Measurements from ENCODE around the gene MTMR4. TPM values are rescaled to one million over a fixed set of nuclear protein-coding genes. Genes with fewer than 3 reads are reported as not detected.

MTMR4 gene
- total RNA-seq, 1 donor from 2014 or later, result 24.6 TPM

GRCh38 chr17:58517928-58518609 lies 3.6 kb upstream of the MTMR4 start:
- Histone ChIP-seq H3K4me3 (peak overlapping the region; percentile 74 to 86), H3K27ac (peak overlapping the region; percentile 93 to 98), H3K36me3 (peaks cover 0 to 7% of the 10 kb centered on the region in 2 donors), H3K4me1 (peaks cover 7 to 17% of the 10 kb centered on the region in 2 donors), H3K9me3 (no peaks in the 10 kb centered on the region), H3K27me3 (no peaks in the 10 kb centered on the region)
- TF ChIP-seq CTCF (IDR thresholded peaks at IDR 0.05), result no peak
- peak; percentile 100 for DNase-seq (ENCODE audit: low spot score in 2 of 2)
- intact Hi-C loops (cut with DNase I), result loop anchor here (1.0 to 5.0 kb wide), 13 partner anchors 69 to 1874 kb away; partner anchors contain the start of genes C17orf67, DGKE, DYNLL2 and MKS1

GRCh38 chr17:58517378-58517927 lies 3.0 kb upstream of the MTMR4 start:
- intact Hi-C loops (cut with DNase I), result loop anchor here (2.0 to 5.0 kb wide), 6 partner anchors 175 to 1875 kb away; partner anchors contain the start of genes C17orf67, DGKE, DYNLL2 and MKS1
- Histone ChIP-seq H3K4me3 (peak overlapping the region; percentile 65 to 74), H3K9me3 (no peaks in the 10 kb centered on the region), H3K27ac (peak overlapping the region; percentile 90 to 98), H3K27me3 (no peaks in the 10 kb centered on the region), H3K36me3 (peaks cover 2 to 10% of the 10 kb centered on the region in 2 donors), H3K4me1 (peaks cover 7 to 17% of the 10 kb centered on the region in 2 donors)
- TF ChIP-seq CTCF (IDR thresholded peaks at IDR 0.05), result no peak
- DNase-seq (ENCODE audit: low spot score in 2 of 2), result no peak

GRCh38 chr17:58516644-58517377 lies 2.4 kb upstream of the MTMR4 start:
- intact Hi-C loops (cut with DNase I), result loop anchor here (2.0 to 5.0 kb wide), 6 partner anchors 176 to 1875 kb away; partner anchors contain the start of genes C17orf67, DGKE, DYNLL2 and MKS1
- H3K27ac ChIP-seq, result peak overlapping the region; percentile 90 to 98
- peaks cover 7 to 13% of the 10 kb centered on the region in 2 donors for H3K36me3 ChIP-seq
- TF ChIP-seq CTCF (IDR thresholded peaks at IDR 0.05), result no peak
- H3K4me1 ChIP-seq, result peaks cover 7 to 17% of the 10 kb centered on the region in 2 donors
- no peaks in the 10 kb centered on the region for H3K27me3 ChIP-seq
- DNase-seq (ENCODE audit: low spot score in 2 of 2), result no peak
- H3K4me3 ChIP-seq, result peak overlapping the region; percentile 65 to 74
- H3K9me3 ChIP-seq, result no peaks in the 10 kb centered on the region

GRCh38 chr17:58515286-58515685 lies 848 bp upstream of the MTMR4 start:
- Histone ChIP-seq H3K9me3 (no peaks in the 10 kb centered on the region), H3K27ac (peak overlapping the region; percentile 90 to 98), H3K4me3 (peak overlapping the region in 1 of 2 donors; percentile 78), H3K36me3 (peaks cover 19 to 24% of the 10 kb centered on the region in 2 donors), H3K4me1 (peaks cover 7 to 17% of the 10 kb centered on the region in 2 donors), H3K27me3 (no peaks in the 10 kb centered on the region)
- DNase-seq (ENCODE audit: low spot score in 2 of 2), result no peak
- TF ChIP-seq CTCF (IDR thresholded peaks at IDR 0.05), result no peak
- intact Hi-C loops (cut with DNase I), result loop anchor here (5.0 kb wide), 3 partner anchors 433 to 1877 kb away; partner anchors contain the start of genes C17orf67, DGKE, DYNLL2 and USP32

GRCh38 chr17:58514770-58515157 lies 326 bp upstream of the MTMR4 start:
- peaks cover 24 to 29% of the 10 kb centered on the region in 2 donors for H3K36me3 ChIP-seq
- H3K9me3 ChIP-seq, result no peaks in the 10 kb centered on the region
- H3K27ac ChIP-seq, result peak overlapping the region; percentile 90 to 98
- peaks cover 7 to 17% of the 10 kb centered on the region in 2 donors for H3K4me1 ChIP-seq
- H3K27me3 ChIP-seq, result no peaks in the 10 kb centered on the region
- no peak for TF ChIP-seq CTCF (IDR thresholded peaks at IDR 0.05)
- intact Hi-C loops (cut with DNase I), result loop anchor here (5.0 kb wide), 3 partner anchors 432 to 1878 kb away; partner anchors contain the start of genes C17orf67, DGKE, DYNLL2 and USP32
- H3K4me3 ChIP-seq, result peak overlapping the region; percentile 78 to 79
- DNase-seq (ENCODE audit: low spot score in 2 of 2), result no peak

Measured in ascending aorta (tissue), 2 donors.